Activated T-cell treated with anti-CD3 and anti-CD28 coated beads, Interleukin-2, amount 50 U/mL, for 24 hours (primary cell): ENCODE measurements around the gene ZFP69B.
A peak's percentile ranks its signal among the peaks of the same experiment; 100 is the strongest.

Source experiments
- DNase-seq: peaks from one replicate; pipeline ENCODE4 v3.0.0-alpha.2; 2020
- H3K27ac Mint-ChIP-seq: 2 replicates; pipeline ENCODE4 v1.8.0; 2020; ENCODE audit warnings: mild to moderate bottlenecking, mixed read lengths
- H3K27me3 Mint-ChIP-seq: 2 replicates; pipeline ENCODE4 v1.8.0; 2020; ENCODE audit warnings: mixed read lengths
- H3K36me3 Mint-ChIP-seq: 2 replicates; pipeline ENCODE4 v1.8.0; 2020; ENCODE audit warnings: low read depth, mixed read lengths
- H3K4me1 Mint-ChIP-seq: 2 replicates; pipeline ENCODE4 v1.8.0; 2020; ENCODE audit warnings: low read depth, mixed read lengths
- H3K4me3 Mint-ChIP-seq: 2 replicates; pipeline ENCODE4 v1.8.0; 2020; ENCODE audit warnings: mild to moderate bottlenecking, moderate library complexity, mixed read lengths
- H3K9me3 Mint-ChIP-seq: 2 replicates; pipeline ENCODE4 v1.8.0; 2020; ENCODE audit warnings: mixed read lengths

Gene ZFP69B

GRCh38 chr1:40423264-40423642 lies 27.0 kb upstream of the ZFP69B start:
- Mint-ChIP-seq H3K36me3 (peaks cover 93% of the 10 kb centered on the region), H3K4me3 (no peak overlapping the region), H3K4me1 (peaks cover 10% of the 10 kb centered on the region), H3K27ac (peak overlapping the region; percentile 64), H3K27me3 (no peaks in the 10 kb centered on the region), H3K9me3 (no peaks in the 10 kb centered on the region)
- no peak for DNase-seq

DNA sequence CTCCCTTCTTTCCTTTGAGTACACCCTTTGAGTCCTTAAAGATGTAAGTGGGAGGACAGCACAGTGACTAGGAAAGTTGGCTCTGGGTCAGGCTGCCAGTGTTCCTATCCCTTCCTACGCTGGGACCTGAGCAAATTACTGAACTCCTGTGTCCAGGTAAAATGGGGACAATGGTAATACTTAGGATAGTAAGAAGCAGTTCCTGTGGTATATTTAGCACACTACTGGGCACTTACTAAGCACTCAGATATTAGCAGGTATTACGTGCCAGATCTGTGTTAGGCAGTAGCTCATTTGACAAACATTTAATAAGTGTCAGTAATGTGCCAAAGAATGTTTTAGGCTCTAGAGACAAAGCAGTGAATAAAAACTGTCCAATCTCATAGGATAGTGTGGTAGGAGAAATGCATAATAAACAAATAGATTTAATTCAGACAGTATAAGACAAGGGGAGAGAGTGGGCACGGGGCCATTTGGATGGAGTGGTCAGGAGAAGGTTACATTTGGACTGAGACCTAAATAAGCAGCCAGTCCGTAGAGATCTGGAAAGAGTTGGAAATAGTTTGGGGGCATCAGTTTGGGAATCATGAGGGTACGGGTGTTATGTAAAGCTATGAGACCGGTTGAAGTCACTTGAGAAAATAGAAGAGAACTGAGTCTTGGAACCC lies 26.2 kb upstream of the ZFP69B start:
- Mint-ChIP-seq H3K4me3 (no peak overlapping the region), H3K27me3 (no peaks in the 10 kb centered on the region), H3K36me3 (peaks cover 84% of the 10 kb centered on the region), H3K4me1 (peaks cover 9% of the 10 kb centered on the region), H3K27ac (peak overlapping the region; percentile 39), H3K9me3 (no peaks in the 10 kb centered on the region)
- DNase-seq = no peak

GRCh38 chr1:40425198-40425597 lies 25.1 kb upstream of the ZFP69B start:
- Mint-ChIP-seq H3K27ac (peak overlapping the region; percentile 38), H3K9me3 (no peaks in the 10 kb centered on the region), H3K27me3 (no peaks in the 10 kb centered on the region), H3K4me3 (no peak overlapping the region), H3K4me1 (peaks cover 9% of the 10 kb centered on the region), H3K36me3 (peaks cover 73% of the 10 kb centered on the region)
- DNase-seq = no peak

- Mint-ChIP-seq H3K4me1 (no peaks in the 10 kb centered on the region), H3K36me3 (peaks cover 11% of the 10 kb centered on the region), H3K27ac (no peak overlapping the region), H3K9me3 (no peaks in the 10 kb centered on the region), H3K27me3 (no peaks in the 10 kb centered on the region), H3K4me3 (no peak overlapping the region)
- DNase-seq = no peak
These were observed 18.9 kb upstream of the ZFP69B start for GRCh38 chr1:40431385-40431784.

GRCh38 chr1:40432644-40433390 lies 17.5 kb upstream of the ZFP69B start:
- no peaks in the 10 kb centered on the region for H3K4me1 Mint-ChIP-seq
- DNase-seq = no peak
- H3K36me3 Mint-ChIP-seq = peaks cover 3% of the 10 kb centered on the region
- H3K27ac Mint-ChIP-seq = no peak overlapping the region
- H3K9me3 Mint-ChIP-seq = no peaks in the 10 kb centered on the region
- no peaks in the 10 kb centered on the region for H3K27me3 Mint-ChIP-seq
- no peak overlapping the region for H3K4me3 Mint-ChIP-seq

GRCh38 chr1:40435471-40435870 lies 14.8 kb upstream of the ZFP69B start:
- DNase-seq = no peak

GRCh38 chr1:40435876-40436275 lies 14.4 kb upstream of the ZFP69B start:
- no peak for DNase-seq
- Mint-ChIP-seq H3K36me3 (no peaks in the 10 kb centered on the region), H3K27ac (no peak overlapping the region), H3K27me3 (no peaks in the 10 kb centered on the region), H3K9me3 (no peaks in the 10 kb centered on the region), H3K4me1 (peaks cover 2% of the 10 kb centered on the region), H3K4me3 (no peak overlapping the region)

More at GRCh38 chr1:40435471-40435870, 14.8 kb upstream of the ZFP69B start:
- Mint-ChIP-seq H3K4me3 (no peak overlapping the region), H3K4me1 (peaks cover 2% of the 10 kb centered on the region), H3K27me3 (no peaks in the 10 kb centered on the region), H3K9me3 (no peaks in the 10 kb centered on the region), H3K27ac (no peak overlapping the region), H3K36me3 (no peaks in the 10 kb centered on the region)

GRCh38 chr1:40438391-40439015 lies 11.8 kb upstream of the ZFP69B start:
- no peak overlapping the region for H3K4me3 Mint-ChIP-seq
- H3K27ac Mint-ChIP-seq = no peak overlapping the region
- H3K36me3 Mint-ChIP-seq = no peaks in the 10 kb centered on the region
- no peaks in the 10 kb centered on the region for H3K9me3 Mint-ChIP-seq
- DNase-seq = no peak
- peaks cover 2% of the 10 kb centered on the region for H3K4me1 Mint-ChIP-seq
- H3K27me3 Mint-ChIP-seq = no peaks in the 10 kb centered on the region

GRCh38 chr1:40439247-40439646 lies 11.0 kb upstream of the ZFP69B start:
- Mint-ChIP-seq H3K36me3 (peaks cover 5% of the 10 kb centered on the region), H3K9me3 (no peaks in the 10 kb centered on the region), H3K4me3 (no peak overlapping the region), H3K27ac (no peak overlapping the region), H3K4me1 (peaks cover 2% of the 10 kb centered on the region), H3K27me3 (no peaks in the 10 kb centered on the region)
- DNase-seq = no peak

DNA sequence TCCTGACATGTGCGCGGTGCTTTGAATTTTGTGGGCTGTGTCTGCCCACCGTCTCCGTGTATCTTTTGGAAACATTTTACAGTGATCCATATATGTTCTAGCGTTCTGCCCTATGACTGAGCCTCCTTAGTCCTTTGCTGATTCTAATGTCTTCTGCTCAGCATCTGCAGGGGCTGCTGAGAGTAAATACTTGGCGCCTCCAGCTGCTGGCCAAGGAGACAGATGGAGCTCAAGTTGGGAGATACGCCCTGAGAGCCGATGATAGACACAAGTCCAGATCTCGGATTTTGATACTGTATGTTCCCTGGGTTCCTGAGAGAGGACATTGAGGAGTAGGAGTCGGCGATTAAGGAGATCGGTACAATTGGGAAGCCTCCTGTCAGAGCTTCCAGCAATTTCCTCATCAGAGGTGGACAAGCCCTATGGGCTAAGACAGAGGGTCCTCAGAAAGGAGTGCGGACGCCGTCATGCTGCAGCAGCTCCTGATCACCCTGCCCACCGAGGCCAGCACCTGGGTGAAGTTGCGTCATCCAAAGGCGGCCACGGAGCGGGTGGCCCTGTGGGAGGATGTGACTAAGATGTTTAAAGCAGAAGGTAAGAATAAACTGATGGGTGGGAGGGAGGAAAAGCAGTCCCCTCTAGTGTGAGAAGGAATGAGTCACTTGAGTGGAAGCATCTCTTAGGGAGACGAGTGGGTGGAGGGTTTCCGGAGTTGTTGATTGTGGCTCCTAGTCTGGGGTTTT lies 390 bp downstream of the ZFP69B start:
- no peaks in the 10 kb centered on the region for H3K27me3 Mint-ChIP-seq
- H3K4me3 Mint-ChIP-seq = peak overlapping the region; percentile 87
- H3K27ac Mint-ChIP-seq = peak overlapping the region; percentile 96
- peaks cover 37% of the 10 kb centered on the region for H3K4me1 Mint-ChIP-seq
- H3K36me3 Mint-ChIP-seq = peaks cover 77% of the 10 kb centered on the region
- peak; percentile 88 for DNase-seq
- peaks cover 45% of the 10 kb centered on the region for H3K9me3 Mint-ChIP-seq

DNA sequence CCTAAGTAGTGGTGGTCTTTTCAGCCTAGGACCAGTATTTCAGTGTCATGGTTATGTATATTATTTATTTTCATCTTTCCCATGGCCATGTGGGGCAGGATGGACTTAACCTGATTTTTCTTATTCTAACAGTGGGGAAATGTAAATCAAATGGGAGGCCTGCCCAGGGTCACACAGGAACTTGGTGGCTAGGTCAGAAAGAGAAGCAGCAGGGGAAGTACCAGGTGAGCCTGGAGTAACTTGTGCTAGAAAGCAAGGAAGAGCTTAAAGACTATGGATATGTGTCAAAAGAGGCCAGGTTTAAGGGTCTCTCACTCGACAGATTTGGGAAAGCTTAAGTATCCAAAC lies 936 bp downstream of the ZFP69B start:
- H3K27ac Mint-ChIP-seq = peak overlapping the region; percentile 96
- no peaks in the 10 kb centered on the region for H3K27me3 Mint-ChIP-seq
- H3K4me1 Mint-ChIP-seq = peaks cover 37% of the 10 kb centered on the region
- peak overlapping the region; percentile 87 for H3K4me3 Mint-ChIP-seq
- peaks cover 44% of the 10 kb centered on the region for H3K9me3 Mint-ChIP-seq
- H3K36me3 Mint-ChIP-seq = peaks cover 78% of the 10 kb centered on the region
- no peak for DNase-seq

GRCh38 chr1:40454873-40455272 lies 4.6 kb downstream of the ZFP69B start:
- Mint-ChIP-seq H3K36me3 (peaks cover 94% of the 10 kb centered on the region), H3K9me3 (peaks cover 63% of the 10 kb centered on the region), H3K4me3 (no peak overlapping the region), H3K27ac (no peak overlapping the region), H3K27me3 (no peaks in the 10 kb centered on the region), H3K4me1 (peaks cover 25% of the 10 kb centered on the region)
- no peak for DNase-seq

DNA sequence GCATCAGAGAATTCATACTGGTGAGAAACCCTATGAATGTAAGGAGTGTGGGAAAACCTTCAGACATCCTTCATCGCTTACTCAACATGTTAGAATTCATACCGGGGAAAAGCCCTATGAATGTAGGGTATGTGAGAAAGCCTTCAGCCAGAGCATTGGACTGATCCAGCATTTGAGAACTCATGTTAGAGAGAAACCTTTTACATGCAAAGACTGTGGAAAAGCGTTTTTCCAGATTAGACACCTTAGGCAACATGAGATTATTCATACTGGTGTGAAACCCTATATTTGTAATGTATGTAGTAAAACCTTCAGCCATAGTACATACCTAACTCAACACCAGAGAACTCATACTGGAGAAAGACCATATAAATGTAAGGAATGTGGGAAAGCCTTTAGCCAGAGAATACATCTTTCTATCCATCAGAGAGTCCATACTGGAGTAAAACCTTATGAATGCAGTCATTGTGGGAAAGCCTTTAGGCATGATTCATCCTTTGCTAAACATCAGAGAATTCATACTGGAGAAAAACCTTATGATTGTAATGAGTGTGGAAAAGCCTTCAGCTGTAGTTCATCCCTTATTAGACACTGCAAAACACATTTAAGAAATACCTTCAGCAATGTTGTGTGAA lies 12.8 kb downstream of the ZFP69B start:
- H3K4me3 Mint-ChIP-seq = no peak overlapping the region
- H3K27me3 Mint-ChIP-seq = no peaks in the 10 kb centered on the region
- H3K36me3 Mint-ChIP-seq = peaks cover 97% of the 10 kb centered on the region
- H3K4me1 Mint-ChIP-seq = no peaks in the 10 kb centered on the region
- no peak overlapping the region for H3K27ac Mint-ChIP-seq
- DNase-seq = no peak
- peaks cover 67% of the 10 kb centered on the region for H3K9me3 Mint-ChIP-seq

DNA sequence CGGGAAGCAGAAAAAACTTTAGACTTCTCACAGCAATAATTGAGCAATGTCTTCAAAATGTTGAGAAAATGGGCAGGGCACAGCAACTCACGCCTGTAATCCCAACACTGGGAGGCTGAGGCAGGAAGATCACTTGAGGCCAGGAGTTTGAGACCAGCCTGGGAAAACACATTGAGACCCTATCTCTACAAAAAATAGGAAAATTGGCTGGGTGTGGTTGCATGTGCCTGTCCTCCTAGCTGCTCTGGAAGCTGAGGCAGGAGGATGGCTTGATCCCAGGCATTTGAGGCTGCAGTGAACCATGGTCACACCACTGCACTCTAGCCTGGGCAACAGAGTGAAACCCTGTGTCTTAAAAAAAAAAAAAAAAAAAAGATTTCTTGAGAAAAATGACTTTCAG lies 19.1 kb downstream of the ZFP69B start:
- Mint-ChIP-seq H3K4me3 (no peak overlapping the region), H3K36me3 (peaks cover 60% of the 10 kb centered on the region), H3K4me1 (no peaks in the 10 kb centered on the region), H3K27ac (no peak overlapping the region), H3K27me3 (no peaks in the 10 kb centered on the region), H3K9me3 (peaks cover 75% of the 10 kb centered on the region)
- DNase-seq = no peak
